Hepatocyte (in vitro differentiated cells): ENCODE measurements around the gene TM7SF2.

Source experiments
- CTCF ChIP-seq: fragments of 200-600 bp; sonication (generic); IDR thresholded peaks from 2 replicates; pipeline ENCODE4 v1.5.1; 2016; ENCODE audit warnings: antibody characterized with exemption, mild to moderate bottlenecking; ENCODE audit not compliant: poor library complexity
- EZH2 ChIP-seq: fragments of 200-600 bp; sonication (generic); IDR thresholded peaks from 2 replicates; pipeline ENCODE4 v1.6.1; 2016; ENCODE audit warnings: antibody characterized with exemption, mild to moderate bottlenecking, borderline replicate concordance

GRCh38 chr11:65107078-65107477 lies 4.6 kb upstream of the TM7SF2 start:
- TF ChIP-seq CTCF = no peak
- no peak for TF ChIP-seq EZH2
